ENCODE data around the gene MAP3K10. TPM values are rescaled to one million over a fixed set of nuclear protein-coding genes. Genes with fewer than 3 reads are reported as not detected.

The MAP3K10 gene
- total RNA-seq, 4 donors from 2014 or later: 12.7 to 24.6 (median 13.9) TPM

DNA sequence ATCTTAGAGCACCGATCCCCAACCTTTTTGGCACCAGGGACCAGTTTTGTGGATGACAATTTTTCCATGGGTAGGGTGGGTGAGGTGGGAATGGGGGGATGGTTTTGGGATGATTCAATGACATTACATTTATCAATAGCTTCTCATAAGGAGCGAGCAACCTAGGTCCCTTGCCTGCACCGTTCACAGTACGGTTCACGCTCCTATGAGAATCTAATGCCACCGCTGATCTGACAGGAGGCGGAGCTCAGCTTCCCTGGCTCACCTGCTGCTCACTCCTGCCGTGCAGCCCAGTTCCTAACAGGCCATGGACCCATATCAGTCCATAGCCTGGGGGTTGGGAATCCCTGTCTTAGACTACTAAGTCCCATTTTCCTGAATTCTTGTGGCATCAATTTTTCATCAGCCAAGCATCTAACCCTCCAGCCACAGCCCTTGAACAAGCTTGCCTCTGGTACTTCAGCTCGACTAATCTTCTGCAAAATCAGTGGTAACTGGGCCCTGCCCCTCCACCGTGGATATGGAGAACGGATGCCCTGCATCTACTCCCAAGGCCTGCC lies 37.0 kb upstream of the MAP3K10 start:
- Histone ChIP-seq H3K4me3 (no peak overlapping the region), H3K27ac (no peak overlapping the region), H3K36me3 (no peaks in the 10 kb centered on the region), H3K4me1 (no peaks in the 10 kb centered on the region), H3K9me3 (no peaks in the 10 kb centered on the region), H3K27me3 (no peaks in the 10 kb centered on the region)
- TF ChIP-seq EP300 (IDR thresholded peaks at IDR 0.05) (no peak), POLR2A (IDR thresholded peaks at IDR 0.05) (no peak)
- TF ChIP-seq, protein P1, sequence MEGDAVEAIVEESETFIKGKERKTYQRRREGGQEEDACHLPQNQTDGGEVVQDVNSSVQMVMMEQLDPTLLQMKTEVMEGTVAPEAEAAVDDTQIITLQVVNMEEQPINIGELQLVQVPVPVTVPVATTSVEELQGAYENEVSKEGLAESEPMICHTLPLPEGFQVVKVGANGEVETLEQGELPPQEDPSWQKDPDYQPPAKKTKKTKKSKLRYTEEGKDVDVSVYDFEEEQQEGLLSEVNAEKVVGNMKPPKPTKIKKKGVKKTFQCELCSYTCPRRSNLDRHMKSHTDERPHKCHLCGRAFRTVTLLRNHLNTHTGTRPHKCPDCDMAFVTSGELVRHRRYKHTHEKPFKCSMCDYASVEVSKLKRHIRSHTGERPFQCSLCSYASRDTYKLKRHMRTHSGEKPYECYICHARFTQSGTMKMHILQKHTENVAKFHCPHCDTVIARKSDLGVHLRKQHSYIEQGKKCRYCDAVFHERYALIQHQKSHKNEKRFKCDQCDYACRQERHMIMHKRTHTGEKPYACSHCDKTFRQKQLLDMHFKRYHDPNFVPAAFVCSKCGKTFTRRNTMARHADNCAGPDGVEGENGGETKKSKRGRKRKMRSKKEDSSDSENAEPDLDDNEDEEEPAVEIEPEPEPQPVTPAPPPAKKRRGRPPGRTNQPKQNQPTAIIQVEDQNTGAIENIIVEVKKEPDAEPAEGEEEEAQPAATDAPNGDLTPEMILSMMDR (IDR thresholded peaks at IDR 0.05): no peak
- no peak for DNase-seq (ENCODE audit: low spot score in 2 of 2)
- WGBS, 2 donors: 74 to 77% methylated on average over 11 of the region's 11 CpGs

DNA sequence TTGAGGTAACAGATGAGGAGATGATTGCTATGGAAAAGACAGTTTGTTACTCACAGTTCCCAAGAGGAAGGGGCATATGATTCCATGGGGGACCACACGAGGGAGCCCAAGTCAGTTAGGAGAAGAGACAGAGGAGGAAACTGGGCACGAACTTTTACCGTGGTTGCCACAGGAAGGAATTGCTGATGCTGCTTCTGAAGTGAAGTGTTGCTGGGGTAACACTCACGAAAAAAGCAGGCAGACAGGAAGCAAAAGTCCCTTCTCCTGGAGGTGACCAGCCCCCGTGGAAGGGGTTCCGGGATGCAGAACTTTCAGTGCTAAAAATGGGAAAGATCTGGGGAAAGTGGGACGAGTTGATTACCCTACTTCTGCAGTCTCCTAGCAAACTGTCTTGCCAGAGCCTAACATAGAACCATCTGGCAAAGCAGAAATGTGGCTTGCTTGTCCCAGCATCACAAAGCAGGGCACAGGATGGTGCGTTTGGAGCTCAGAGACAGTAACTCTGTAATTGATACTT lies 35.4 kb upstream of the MAP3K10 start:
- no peaks in the 10 kb centered on the region for H3K36me3 ChIP-seq
- H3K9me3 ChIP-seq: no peaks in the 10 kb centered on the region
- TF ChIP-seq POLR2A (IDR thresholded peaks at IDR 0.05) (no peak), EP300 (IDR thresholded peaks at IDR 0.05) (no peak)
- TF ChIP-seq, protein P1 (IDR thresholded peaks at IDR 0.05): no peak
- H3K4me3 ChIP-seq: no peak overlapping the region
- no peak for DNase-seq (ENCODE audit: low spot score in 2 of 2)
- no peak overlapping the region for H3K27ac ChIP-seq
- H3K4me1 ChIP-seq: no peaks in the 10 kb centered on the region
- WGBS, 2 donors: 56 to 61% methylated on average over 8 of the region's 8 CpGs
- no peaks in the 10 kb centered on the region for H3K27me3 ChIP-seq

DNA sequence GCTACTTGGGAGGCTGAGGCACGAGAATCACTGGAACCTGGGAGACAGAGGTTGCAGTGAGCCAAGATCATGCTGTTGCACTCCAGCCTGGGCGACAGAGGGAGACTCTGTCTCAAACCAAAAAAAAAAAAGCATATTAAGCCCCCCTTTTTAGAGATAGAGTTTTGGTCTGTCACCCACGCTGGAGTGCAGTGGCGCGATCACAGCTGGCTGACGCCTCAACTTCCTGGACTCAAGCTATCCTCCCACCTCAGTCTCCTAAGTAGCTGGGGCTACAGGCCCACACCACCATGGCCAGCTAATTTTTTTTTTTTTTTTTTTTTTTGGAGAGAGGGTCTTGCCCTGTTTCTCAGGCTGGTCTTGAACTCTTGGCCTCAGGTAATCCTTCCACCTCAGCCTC lies 34.2 kb upstream of the MAP3K10 start:
- no peak overlapping the region for H3K27ac ChIP-seq
- 77 to 82% methylated on average over 6 of the region's 6 CpGs for WGBS, 2 donors
- no peaks in the 10 kb centered on the region for H3K27me3 ChIP-seq
- H3K4me3 ChIP-seq: no peak overlapping the region
- no peaks in the 10 kb centered on the region for H3K36me3 ChIP-seq
- TF ChIP-seq, protein P1 (IDR thresholded peaks at IDR 0.05): no peak
- no peak for TF ChIP-seq POLR2A (IDR thresholded peaks at IDR 0.05)
- no peak for TF ChIP-seq EP300 (IDR thresholded peaks at IDR 0.05)
- H3K4me1 ChIP-seq: no peaks in the 10 kb centered on the region
- H3K9me3 ChIP-seq: no peaks in the 10 kb centered on the region
- no peak for DNase-seq (ENCODE audit: low spot score in 2 of 2)

DNA sequence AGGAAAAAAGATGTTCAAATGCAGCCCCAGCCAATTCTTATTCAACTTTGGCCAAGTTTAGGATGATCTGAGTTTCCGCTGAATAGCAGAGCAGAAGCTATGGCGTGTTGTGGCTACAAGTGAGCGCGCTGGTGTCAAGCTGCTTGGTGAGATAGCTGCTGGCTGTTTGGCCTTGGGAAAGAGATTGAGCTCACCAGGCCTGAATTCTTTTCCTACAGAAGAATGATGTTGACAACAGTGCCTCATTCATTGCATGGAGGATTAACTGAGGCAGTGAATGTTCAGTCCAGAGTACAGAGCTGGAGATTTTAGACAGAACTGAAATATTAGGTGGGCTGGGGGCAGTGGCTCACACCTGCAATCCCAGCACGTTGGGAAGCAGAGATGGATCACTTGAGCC lies 31.5 kb upstream of the MAP3K10 start:
- WGBS, 2 donors: 79 to 81% methylated on average over 5 of the region's 5 CpGs
- H3K27me3 ChIP-seq: no peaks in the 10 kb centered on the region
- no peak for DNase-seq (ENCODE audit: low spot score in 2 of 2)
- H3K27ac ChIP-seq: no peak overlapping the region
- TF ChIP-seq EP300 (IDR thresholded peaks at IDR 0.05) (no peak), POLR2A (IDR thresholded peaks at IDR 0.05) (no peak)
- TF ChIP-seq, protein P1 (IDR thresholded peaks at IDR 0.05): no peak
- H3K36me3 ChIP-seq: no peaks in the 10 kb centered on the region
- no peak overlapping the region for H3K4me3 ChIP-seq
- no peaks in the 10 kb centered on the region for H3K4me1 ChIP-seq
- no peaks in the 10 kb centered on the region for H3K9me3 ChIP-seq

DNA sequence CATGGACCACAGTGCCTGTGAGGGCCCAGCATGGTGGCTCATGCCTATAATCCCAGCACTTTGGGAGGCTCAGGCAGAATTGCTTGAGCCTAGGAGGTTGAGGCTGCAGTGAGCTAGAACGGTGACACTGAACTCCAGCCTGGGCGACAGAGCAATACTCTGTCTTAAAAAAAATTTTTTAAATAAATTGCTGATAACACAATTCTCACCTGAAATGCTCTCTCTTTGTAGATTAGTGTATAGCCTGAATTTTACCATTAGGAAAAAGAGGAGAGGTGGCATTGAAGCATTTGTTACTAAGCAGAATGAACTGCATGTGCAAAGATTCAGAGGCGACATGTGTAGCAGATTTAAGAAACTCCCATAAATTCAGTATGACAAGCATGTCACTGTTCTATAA lies 29.1 kb upstream of the MAP3K10 start:
- no peak overlapping the region for H3K4me3 ChIP-seq
- TF ChIP-seq, protein P1 (IDR thresholded peaks at IDR 0.05): no peak
- TF ChIP-seq POLR2A (IDR thresholded peaks at IDR 0.05): no peak
- no peak for TF ChIP-seq EP300 (IDR thresholded peaks at IDR 0.05)
- DNase-seq (ENCODE audit: low spot score in 2 of 2): no peak
- 91 to 95% methylated on average over 3 of the region's 3 CpGs for WGBS, 2 donors
- no peaks in the 10 kb centered on the region for H3K9me3 ChIP-seq
- H3K27ac ChIP-seq: no peak overlapping the region
- H3K4me1 ChIP-seq: no peaks in the 10 kb centered on the region
- H3K27me3 ChIP-seq: no peaks in the 10 kb centered on the region
- H3K36me3 ChIP-seq: no peaks in the 10 kb centered on the region

Measured in tibial nerve (tissue), 4 donors.